ENCODE results near the gene PCF11.

- TF ChIP-seq CTCF (IDR thresholded peaks at IDR 0.05) (no peak), POLR2A (IDR thresholded peaks at IDR 0.05) (no peak)
These were observed 34.2 kb upstream of the PCF11 start for GRCh38 chr11:83122766-83123165.

All from Peyer's patch (tissue), 4 donors.